Measurements from ENCODE around the gene WDR54. TPM values are rescaled to one million over a fixed set of nuclear protein-coding genes. Genes with fewer than 3 reads are reported as not detected.

WDR54 gene
- polyA plus RNA-seq, 1 donor (not counting 4 experiments of a cell fraction or from before 2014, with no cell fraction given) = 35.2 TPM

DNA sequence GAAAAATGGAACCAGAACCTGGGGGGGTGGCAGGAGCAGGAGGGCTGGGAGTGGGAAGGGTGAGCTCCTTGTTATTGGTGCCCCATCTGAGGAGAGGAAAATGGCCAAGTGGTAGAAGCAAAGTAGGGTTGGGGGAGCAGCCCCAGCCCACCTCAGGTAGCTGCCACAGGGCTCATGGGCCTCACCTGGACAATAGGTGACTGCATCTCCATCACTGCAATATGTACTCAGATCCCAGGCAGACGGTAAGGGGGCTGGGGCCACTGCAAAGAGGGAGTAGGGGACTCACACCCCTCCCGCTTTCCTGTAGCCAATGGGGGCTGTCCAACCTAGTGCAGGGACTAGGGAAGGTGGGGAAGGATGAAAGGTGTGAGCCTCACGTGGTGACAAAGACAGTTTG is 4.3 kb upstream of the WDR54 start:
- Histone ChIP-seq H3K4me3 (ENCODE audit: control insufficient read depth in 2 of 3, extremely low read depth in 1 of 3, insufficient read depth in 2 of 3, low read depth in 1 of 3, low read length in 3 of 3) (no peak overlapping the region), H3K4me2 (ENCODE audit: control insufficient read depth, extremely low read depth, insufficient read depth, low read depth, low read length) (no peak overlapping the region), H3K36me3 (ENCODE audit: control insufficient read depth in 2 of 2, extremely low read depth in 1 of 2, insufficient read depth in 2 of 2, low read length in 2 of 2) (no peaks in the 10 kb centered on the region), H3K79me2 (ENCODE audit: control insufficient read depth, insufficient read depth, low read length) (no peaks in the 10 kb centered on the region), H3K9me1 (ENCODE audit: control insufficient read depth, extremely low read depth, insufficient read depth, low read length) (no peaks in the 10 kb centered on the region), H2AFZ (ENCODE audit: control insufficient read depth, low read length) (no peak overlapping the region), H3K4me1 (ENCODE audit: control insufficient read depth, extremely low read depth, insufficient read depth, low read length) (peaks cover 20% of the 10 kb centered on the region), H3K27me3 (ENCODE audit: control insufficient read depth, extremely low read depth, insufficient read depth, low read length) (peaks cover 3% of the 10 kb centered on the region), H3K27ac (ENCODE audit: control insufficient read depth, insufficient read depth, low read length) (no peak overlapping the region), H3K9me3 (ENCODE audit: control insufficient read depth, low read depth, low read length) (no peaks in the 10 kb centered on the region), H4K20me1 (ENCODE audit: control insufficient read depth, extremely low read depth, insufficient read depth, low read length) (no peaks in the 10 kb centered on the region), H3K9ac (ENCODE audit: control insufficient read depth, extremely low read depth, insufficient read depth, low read length) (no peak overlapping the region)
- no peak for DNase-seq (ENCODE audit: low read depth, low spot score)
- FAIRE-seq = no peak
- TF ChIP-seq, protein P1, sequence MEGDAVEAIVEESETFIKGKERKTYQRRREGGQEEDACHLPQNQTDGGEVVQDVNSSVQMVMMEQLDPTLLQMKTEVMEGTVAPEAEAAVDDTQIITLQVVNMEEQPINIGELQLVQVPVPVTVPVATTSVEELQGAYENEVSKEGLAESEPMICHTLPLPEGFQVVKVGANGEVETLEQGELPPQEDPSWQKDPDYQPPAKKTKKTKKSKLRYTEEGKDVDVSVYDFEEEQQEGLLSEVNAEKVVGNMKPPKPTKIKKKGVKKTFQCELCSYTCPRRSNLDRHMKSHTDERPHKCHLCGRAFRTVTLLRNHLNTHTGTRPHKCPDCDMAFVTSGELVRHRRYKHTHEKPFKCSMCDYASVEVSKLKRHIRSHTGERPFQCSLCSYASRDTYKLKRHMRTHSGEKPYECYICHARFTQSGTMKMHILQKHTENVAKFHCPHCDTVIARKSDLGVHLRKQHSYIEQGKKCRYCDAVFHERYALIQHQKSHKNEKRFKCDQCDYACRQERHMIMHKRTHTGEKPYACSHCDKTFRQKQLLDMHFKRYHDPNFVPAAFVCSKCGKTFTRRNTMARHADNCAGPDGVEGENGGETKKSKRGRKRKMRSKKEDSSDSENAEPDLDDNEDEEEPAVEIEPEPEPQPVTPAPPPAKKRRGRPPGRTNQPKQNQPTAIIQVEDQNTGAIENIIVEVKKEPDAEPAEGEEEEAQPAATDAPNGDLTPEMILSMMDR (optimal IDR thresholded peaks at IDR 0.05 in 1 of 3, IDR thresholded peaks at IDR 0.05 in 1 of 3, conservative IDR thresholded peaks at IDR 0.05 in 1 of 3; ENCODE audit: extremely low read depth in 1 of 3, insufficient read depth in 2 of 3, low read length in 3 of 3) = no peak
- no peak for TF ChIP-seq EZH2 (IDR thresholded peaks at IDR 0.05; ENCODE audit: low read length)
- dilution Hi-C loops (cut with MboI; ENCODE audit: extremely low pct_ligation_motif_present, low sequenced_read_pairs) = no loop called here

DNA sequence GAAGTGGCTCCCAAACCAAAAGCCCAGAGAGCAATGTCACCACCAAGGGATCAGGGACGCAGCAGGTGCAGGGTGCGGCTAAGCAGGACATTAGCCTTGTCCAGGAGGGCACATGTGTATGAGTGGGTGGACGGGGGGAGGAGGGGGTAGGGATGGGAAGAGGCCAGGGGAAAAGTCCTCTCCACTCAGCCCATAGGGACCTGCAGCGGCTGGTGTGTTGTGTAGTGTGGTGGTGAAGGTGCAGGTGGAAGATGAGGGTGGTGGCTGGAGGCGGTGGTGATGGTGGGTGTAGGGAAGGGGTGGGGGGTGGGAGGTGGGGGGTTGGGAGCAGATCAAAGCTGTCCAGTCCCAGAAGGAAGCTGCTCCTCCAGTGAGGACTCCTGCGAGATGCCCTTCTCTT is 3.8 kb upstream of the WDR54 start:
- TF ChIP-seq, protein P1 (optimal IDR thresholded peaks at IDR 0.05 in 1 of 3, IDR thresholded peaks at IDR 0.05 in 1 of 3, conservative IDR thresholded peaks at IDR 0.05 in 1 of 3; ENCODE audit: extremely low read depth in 1 of 3, insufficient read depth in 2 of 3, low read length in 3 of 3) = no peak
- TF ChIP-seq EZH2 (IDR thresholded peaks at IDR 0.05; ENCODE audit: low read length) = no peak
- Histone ChIP-seq H3K9me3 (ENCODE audit: control insufficient read depth, low read depth, low read length) (no peaks in the 10 kb centered on the region), H2AFZ (ENCODE audit: control insufficient read depth, low read length) (no peak overlapping the region), H4K20me1 (ENCODE audit: control insufficient read depth, extremely low read depth, insufficient read depth, low read length) (no peaks in the 10 kb centered on the region), H3K36me3 (ENCODE audit: control insufficient read depth in 2 of 2, extremely low read depth in 1 of 2, insufficient read depth in 2 of 2, low read length in 2 of 2) (no peaks in the 10 kb centered on the region), H3K79me2 (ENCODE audit: control insufficient read depth, insufficient read depth, low read length) (no peaks in the 10 kb centered on the region), H3K4me1 (ENCODE audit: control insufficient read depth, extremely low read depth, insufficient read depth, low read length) (peaks cover 24% of the 10 kb centered on the region), H3K4me3 (ENCODE audit: control insufficient read depth in 2 of 3, extremely low read depth in 1 of 3, insufficient read depth in 2 of 3, low read depth in 1 of 3, low read length in 3 of 3) (no peak overlapping the region), H3K4me2 (ENCODE audit: control insufficient read depth, extremely low read depth, insufficient read depth, low read depth, low read length) (no peak overlapping the region), H3K27ac (ENCODE audit: control insufficient read depth, insufficient read depth, low read length) (no peak overlapping the region), H3K9ac (ENCODE audit: control insufficient read depth, extremely low read depth, insufficient read depth, low read length) (no peak overlapping the region), H3K9me1 (ENCODE audit: control insufficient read depth, extremely low read depth, insufficient read depth, low read length) (no peaks in the 10 kb centered on the region), H3K27me3 (ENCODE audit: control insufficient read depth, extremely low read depth, insufficient read depth, low read length) (peaks cover 3% of the 10 kb centered on the region)
- DNase-seq (ENCODE audit: low read depth, low spot score) (no peak), FAIRE-seq (no peak)
- dilution Hi-C loops (cut with MboI; ENCODE audit: extremely low pct_ligation_motif_present, low sequenced_read_pairs) = no loop called here
